Measurements from ENCODE around the gene ARFRP1.

DNA sequence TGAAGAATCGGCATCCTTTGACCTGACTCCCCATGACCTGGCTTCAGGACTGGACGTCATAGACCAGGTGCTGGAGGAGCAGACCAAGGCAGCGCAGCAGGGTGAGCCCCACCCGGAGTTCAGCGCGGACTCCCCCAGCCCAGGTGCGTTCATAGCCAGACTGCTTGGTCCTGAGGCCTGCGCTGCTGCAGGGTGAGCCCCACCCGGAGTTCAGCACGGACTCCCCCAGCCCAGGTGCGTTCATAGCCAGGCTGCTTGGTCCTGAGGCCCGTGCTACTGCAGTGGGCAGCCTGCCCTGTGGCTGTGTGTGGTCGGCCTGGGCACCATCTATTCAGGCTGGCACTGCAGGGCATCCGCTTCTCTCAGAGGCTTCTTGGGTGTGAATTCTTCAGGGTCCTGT, 33.8 kb downstream of the ARFRP1 start:
- TF ChIP-seq, protein P1, sequence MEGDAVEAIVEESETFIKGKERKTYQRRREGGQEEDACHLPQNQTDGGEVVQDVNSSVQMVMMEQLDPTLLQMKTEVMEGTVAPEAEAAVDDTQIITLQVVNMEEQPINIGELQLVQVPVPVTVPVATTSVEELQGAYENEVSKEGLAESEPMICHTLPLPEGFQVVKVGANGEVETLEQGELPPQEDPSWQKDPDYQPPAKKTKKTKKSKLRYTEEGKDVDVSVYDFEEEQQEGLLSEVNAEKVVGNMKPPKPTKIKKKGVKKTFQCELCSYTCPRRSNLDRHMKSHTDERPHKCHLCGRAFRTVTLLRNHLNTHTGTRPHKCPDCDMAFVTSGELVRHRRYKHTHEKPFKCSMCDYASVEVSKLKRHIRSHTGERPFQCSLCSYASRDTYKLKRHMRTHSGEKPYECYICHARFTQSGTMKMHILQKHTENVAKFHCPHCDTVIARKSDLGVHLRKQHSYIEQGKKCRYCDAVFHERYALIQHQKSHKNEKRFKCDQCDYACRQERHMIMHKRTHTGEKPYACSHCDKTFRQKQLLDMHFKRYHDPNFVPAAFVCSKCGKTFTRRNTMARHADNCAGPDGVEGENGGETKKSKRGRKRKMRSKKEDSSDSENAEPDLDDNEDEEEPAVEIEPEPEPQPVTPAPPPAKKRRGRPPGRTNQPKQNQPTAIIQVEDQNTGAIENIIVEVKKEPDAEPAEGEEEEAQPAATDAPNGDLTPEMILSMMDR (IDR thresholded peaks at IDR 0.05; ENCODE audit: insufficient read depth, low read length) = no peak
- TF ChIP-seq POLR2AphosphoS5 (IDR thresholded peaks at IDR 0.05; ENCODE audit: low read depth) (no peak), GABPA (IDR thresholded peaks at IDR 0.05; ENCODE audit: low read depth) (no peak)
- TF ChIP-seq, protein P2, sequence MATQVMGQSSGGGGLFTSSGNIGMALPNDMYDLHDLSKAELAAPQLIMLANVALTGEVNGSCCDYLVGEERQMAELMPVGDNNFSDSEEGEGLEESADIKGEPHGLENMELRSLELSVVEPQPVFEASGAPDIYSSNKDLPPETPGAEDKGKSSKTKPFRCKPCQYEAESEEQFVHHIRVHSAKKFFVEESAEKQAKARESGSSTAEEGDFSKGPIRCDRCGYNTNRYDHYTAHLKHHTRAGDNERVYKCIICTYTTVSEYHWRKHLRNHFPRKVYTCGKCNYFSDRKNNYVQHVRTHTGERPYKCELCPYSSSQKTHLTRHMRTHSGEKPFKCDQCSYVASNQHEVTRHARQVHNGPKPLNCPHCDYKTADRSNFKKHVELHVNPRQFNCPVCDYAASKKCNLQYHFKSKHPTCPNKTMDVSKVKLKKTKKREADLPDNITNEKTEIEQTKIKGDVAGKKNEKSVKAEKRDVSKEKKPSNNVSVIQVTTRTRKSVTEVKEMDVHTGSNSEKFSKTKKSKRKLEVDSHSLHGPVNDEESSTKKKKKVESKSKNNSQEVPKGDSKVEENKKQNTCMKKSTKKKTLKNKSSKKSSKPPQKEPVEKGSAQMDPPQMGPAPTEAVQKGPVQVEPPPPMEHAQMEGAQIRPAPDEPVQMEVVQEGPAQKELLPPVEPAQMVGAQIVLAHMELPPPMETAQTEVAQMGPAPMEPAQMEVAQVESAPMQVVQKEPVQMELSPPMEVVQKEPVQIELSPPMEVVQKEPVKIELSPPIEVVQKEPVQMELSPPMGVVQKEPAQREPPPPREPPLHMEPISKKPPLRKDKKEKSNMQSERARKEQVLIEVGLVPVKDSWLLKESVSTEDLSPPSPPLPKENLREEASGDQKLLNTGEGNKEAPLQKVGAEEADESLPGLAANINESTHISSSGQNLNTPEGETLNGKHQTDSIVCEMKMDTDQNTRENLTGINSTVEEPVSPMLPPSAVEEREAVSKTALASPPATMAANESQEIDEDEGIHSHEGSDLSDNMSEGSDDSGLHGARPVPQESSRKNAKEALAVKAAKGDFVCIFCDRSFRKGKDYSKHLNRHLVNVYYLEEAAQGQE (IDR thresholded peaks at IDR 0.05; ENCODE audit: insufficient replicate concordance, low read depth) = no peak

Data from HL-60 (cell line).